Measurements from ENCODE around the gene MPRIP.

MPRIP gene

DNA sequence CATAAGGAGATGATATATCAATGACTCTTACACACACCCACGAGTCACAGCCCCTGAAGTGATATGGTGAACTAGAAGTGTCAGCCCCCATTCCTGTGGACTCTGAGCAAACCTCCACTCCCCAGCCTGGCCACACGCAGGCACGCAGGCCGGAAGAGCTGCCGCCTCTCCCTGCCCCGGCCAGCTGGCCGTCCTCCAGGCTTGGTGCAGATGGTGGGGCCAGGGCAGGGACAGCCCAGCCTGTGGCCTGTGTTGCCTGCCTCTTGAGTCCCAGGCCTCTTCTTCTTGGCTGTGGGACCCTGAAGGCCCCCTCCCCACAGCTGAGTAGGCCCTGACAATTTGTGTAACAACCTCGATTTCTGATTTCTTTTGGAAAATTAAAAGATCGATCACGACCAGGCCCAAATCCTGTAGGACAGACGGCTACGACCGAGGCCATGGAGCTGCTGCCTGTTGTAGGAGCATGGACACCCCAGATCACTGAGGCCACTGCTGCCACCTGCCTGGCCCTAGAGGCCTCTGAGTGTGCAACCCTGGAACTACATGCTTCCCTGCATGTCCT is 10.0 kb upstream of the MPRIP start:
- DNase-seq, result no peak

DNA sequence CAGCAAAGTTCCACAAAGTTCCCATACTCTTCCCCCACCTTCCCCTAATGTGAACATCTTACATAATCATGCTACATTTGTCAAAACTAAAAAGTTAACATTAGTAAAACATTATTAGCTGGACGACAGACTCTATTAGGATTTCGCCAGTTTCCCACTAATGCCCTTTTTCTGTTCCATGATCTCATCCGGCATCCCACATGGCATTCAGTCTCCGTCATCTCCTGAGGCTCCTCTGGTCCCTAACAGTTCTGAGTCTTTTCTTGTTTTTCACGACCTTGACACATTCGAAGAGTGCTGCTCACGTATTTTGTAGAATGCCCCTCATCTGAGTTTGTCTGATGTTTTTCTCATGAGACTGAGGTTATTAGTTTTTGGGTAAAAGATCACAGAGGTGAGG is 8.8 kb upstream of the MPRIP start:
- DNase-seq, result no peak

DNA sequence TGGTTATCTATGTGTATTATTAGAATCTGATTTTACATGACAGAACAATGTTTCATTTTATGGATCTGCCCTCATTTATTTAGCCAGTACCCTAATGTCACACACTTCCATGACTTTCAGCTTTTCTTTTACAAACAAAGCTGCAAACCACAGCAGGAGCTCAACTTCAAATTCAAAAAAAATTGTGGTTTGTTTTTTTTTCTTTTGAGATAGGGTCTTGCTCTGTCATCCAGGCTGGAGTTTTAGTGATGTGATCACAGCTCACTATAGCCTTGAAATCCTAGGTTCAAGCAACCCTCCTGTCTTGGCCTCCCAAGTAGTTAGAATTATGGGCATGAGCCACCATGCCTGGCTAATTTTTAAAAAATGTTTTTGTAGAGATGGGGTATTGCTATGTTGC is 8.2 kb upstream of the MPRIP start:
- DNase-seq, result no peak

DNA sequence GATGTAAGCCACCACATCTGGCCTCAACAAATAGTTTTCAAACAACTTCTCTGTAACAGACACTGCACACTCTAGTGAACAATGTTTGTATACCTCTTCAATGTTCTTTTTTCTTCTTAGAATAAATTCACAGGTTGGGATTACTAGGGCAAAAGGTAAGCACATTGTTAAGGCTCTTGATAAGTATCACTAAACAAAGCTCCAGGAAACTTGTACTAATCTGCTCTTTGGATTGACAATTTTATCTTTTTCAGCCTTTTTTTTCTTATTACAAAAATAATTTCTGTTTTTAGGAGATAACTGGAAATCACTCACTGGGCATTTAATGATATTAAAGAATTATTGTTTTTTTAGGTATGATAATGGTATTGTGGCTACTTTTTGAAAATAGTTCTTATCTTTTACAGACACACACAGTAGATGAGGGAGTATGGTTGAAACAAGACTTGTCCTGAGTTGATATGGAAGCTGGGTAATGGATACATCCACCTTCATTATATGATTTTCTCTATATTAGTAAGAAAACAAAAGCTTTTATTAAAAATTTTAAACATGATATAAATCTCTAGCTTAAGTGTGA is 7.7 kb upstream of the MPRIP start:
- no peak for DNase-seq

DNA sequence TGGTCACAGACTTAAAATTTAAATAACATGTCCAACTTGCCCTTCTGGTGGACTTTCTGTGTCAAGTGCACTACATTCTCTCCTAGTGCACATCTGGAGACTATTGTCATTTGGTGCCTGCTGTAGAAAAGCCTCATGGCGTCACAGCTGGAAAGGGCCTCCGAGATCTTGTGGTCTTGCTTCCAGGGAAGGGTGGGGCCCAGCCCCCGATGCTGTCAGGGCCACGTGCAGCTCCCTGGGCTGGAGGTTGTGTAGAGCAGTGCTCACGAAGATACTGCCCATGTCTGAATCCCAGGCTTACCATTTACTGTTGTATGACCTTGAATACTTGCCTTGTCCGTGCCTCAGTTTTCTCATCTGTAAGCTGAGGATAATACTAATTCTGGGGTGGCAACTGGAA is 6.8 kb upstream of the MPRIP start:
- no peak for DNase-seq

DNA sequence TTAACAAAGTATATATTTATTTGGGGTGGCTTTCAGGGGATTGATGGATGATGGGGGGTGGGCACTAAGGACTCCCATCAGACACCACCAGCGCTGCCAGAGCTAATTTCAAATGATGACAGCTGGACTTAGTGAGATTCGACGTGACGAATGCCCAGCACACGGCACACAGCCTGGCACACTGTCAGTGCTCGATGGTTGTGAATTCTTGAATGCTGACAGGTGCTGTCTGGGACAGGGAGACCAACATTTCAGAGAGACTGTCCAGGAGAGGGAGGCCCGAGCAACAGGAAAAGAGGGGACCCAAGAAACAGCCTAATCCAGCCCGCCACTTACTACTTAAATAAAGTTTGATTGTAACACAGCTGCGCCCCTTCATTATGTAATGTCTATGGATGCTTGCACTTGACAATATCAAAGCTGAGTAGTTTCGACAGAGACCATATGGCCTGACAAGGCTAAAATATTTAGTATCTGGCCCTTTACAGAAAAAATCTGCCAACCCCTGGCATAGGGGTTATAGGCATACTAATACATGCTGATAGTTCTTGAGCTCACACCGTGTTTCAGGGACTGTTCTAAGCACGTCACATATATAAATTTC is 6.2 kb upstream of the MPRIP start:
- DNase-seq, result no peak

DNA sequence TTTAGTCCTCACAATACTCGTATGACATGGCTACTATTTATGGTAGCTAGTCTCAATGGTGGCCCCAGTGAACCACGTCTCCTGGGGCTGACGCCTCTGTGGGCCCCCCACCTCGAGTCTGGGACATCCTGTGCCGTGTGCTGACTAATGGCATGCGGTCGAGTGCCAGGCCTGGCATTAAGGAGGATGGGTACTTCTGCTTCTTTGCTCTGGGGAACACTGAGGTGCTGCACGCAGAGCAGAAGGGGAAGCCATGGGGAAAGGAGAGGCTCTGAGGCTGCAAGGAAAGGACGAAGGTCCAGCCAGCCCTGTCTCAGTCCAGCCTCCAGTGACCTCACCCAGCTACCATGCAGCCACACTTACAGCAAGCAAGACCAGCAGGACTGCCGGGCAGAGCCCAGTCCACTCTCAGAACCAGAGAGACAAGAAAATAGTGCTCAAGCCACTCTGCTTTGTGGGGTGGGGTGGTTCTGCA is 5.7 kb upstream of the MPRIP start:
- DNase-seq, result no peak

DNA sequence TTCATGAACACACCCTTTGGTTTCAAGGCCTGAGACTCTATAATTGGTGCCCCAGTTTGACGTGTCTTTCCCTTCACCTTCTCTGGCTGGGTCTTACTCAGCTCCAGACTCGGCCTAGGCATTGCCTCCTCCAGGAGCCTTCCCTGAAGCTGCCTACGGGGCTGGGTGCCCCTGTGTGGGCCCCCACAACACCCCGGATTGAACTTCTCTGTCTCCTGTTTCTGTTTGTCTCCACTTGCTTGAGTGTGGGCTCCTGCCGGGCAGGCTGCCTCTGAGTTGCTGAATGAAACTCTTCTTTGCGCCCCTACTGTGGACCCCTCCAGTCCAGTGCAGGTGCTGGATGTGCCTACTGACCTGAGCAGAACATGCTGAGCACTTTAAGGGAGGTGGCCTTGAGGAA is 2.3 kb upstream of the MPRIP start:
- DNase-seq, result no peak

DNA sequence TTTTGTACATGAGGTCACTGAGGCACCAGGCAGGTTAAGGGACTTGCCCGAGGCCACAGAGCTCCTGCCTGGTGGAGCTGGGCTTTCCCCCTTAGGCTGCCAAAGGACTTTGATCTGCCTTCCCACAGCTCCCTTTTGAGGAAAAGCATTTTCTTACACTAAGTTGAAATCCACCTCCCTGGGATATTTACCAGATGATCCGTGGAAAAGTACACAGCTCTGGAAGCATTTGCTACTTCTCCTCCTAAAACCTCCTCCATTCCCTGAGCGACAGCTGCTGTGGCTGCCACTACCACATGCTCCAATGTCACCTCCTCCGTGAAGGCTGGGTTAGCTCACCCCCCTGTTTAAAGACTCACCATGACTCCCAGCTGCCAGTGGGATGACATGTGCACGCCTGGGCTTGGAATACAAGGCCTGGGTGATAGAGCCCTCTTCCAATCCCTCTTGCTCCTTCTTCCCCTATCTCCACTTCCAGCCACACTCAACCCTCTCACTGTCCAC is 1.2 kb upstream of the MPRIP start:
- DNase-seq, result peak; percentile 79

DNA sequence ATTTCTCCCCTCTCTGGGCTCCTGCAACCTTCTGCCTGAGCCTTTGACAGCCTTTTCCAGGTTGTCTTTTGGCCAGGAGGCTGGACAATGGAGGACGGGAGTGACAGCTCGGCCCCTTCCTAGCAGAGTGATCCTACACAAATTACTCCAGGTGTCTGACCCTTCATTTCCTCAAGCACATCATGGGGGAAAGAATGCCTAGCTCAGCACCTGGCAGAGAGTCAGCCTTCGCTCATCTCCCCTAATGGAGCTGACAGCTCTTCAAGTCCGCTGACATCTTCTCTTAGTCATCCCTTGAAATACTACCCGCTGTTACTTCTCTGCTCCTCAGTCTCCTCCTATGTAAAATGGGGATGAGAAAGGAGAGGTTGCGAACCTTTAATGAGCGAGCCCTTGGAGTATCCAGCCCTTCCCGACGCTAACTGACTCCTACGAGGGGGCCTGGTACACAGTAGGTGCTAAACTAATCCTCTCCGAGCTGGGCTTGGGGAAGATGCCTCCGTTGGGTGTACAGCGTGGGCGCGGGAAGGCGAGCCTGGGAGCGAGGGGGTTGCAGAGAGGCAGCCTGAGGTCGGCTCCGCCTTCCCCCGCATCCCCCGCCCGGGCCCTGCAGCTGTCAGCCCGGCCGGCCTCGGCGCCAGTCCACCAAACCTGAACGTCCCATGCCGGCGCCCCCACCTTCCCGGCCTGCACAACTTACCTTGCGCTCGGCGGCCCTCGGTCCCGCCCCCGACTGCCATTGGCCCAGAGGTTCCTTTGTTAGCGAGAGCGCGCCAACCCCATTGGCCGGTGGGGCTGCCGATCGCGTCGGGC is 480 bp upstream of the MPRIP start:
- DNase-seq, result peak; percentile 95

DNA sequence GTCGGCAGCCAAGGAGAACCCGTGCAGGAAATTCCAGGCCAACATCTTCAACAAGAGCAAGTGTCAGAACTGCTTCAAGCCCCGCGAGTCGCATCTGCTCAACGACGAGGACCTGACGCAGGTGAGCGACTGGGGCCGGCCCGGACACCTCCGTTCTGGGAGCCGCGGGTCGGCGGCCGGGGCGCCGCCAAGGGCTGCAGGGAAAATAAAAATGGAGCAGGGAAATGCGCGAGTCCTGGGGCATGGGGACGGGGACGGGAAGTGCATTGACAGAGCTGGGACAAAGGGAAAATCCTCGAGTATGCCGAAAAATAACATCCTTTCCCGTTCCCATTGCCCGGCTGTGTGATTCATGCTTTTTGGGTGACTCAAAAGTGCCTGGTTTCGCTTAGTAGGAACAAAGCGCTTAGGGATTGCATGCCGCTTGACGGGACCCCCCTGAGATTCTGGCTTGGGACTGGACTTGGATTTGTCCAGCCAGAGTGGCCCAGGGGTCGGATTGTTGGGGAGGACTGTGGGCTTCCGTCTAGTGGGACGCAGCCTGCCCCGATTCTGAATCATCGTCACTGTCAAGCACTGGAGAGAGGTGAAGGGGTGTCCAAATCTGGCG is 699 bp downstream of the MPRIP start:
- DNase-seq, result no peak

DNA sequence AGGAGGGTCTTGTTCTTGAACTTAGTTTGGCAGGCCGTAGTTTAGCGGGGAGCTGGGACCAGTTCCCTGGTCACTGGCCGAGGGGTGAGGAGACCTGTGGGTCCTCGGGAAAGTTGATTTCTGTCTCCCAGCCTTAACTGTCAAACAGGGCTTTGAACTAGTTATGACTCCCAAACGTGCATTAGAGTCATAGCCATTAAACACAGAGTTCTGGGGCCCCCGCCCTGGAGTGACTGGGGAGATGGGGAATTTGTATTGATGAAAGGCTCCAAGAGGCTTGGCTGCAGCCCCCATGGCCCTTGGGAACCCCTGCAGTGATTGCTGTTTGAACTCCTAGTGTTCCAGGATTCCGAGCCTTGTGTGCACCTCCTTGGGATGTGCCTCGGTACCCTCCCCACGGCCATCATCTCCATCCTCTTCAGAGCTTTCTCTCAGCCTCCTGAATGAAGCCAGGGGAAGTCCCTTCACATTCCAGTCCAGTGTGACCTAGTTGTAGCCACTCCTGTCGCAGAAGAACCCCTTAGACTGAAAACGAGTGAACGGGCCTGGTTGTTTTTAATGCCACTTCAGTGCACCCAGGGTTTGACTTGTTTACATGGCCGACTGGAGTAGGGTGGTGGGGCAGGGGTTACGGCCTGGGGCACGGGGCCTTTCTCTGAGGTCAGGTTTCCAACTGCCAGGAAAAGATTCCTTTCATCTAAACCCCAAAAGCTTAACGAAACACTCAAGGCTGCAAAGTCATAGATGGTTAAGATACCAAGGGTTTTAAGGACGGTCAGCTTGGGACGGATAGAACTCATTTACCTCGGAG is 1.4 kb downstream of the MPRIP start:
- no peak for DNase-seq

DNA sequence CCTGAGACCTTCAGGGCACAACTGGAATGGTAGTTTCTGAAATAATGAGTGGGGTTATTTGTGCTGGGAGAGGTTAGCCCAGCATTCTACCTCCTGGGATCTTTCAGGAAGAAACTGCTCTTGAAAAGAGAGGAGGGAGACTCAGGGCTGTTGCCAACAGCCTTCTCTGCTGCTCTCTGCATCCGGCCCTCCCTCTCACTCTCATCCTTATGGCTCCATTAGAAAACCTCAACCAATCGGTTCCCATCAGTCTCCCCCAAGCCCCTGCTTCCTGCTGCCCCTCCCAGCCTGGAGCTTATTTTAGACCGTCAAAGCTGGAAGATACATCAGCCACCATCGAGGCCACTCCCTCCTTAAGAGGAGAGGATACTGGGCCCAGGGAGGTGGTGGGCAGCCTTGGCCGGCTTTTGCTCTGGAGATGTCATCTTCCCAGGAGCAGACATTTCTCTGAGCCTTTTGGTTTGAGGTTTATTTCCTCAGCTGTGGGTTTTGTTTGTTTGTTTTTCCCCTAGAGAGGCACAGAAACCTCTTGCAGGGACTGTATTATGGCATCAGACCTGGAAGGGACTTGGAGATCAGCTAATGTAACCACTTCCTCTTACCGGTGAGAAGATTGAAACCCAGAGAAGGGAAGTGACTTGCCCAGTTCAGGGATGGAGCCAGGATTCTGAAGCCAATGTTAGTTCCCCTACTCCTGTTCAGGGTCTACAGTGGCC is 2.7 kb downstream of the MPRIP start:
- no peak for DNase-seq

DNA sequence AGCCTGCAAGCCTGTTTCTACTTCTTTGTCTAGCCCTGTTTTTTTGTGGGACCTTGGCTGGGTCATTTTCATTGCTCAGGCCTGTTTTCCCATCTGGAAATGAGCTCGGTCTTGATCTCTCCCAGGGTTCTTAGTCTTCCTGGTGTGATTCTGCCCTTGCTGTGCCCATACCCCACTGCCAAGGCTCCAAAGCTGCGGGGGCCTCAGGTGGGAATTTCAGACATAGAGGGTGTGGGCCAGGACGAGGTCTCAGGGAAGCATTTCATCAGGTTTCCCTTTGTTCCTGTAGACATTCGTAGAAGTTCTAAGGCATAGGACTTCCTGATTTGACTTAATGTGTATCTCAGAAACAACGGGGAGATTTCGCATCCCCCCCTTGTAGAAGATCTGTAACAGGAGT is 5.8 kb downstream of the MPRIP start:
- DNase-seq, result no peak

DNA sequence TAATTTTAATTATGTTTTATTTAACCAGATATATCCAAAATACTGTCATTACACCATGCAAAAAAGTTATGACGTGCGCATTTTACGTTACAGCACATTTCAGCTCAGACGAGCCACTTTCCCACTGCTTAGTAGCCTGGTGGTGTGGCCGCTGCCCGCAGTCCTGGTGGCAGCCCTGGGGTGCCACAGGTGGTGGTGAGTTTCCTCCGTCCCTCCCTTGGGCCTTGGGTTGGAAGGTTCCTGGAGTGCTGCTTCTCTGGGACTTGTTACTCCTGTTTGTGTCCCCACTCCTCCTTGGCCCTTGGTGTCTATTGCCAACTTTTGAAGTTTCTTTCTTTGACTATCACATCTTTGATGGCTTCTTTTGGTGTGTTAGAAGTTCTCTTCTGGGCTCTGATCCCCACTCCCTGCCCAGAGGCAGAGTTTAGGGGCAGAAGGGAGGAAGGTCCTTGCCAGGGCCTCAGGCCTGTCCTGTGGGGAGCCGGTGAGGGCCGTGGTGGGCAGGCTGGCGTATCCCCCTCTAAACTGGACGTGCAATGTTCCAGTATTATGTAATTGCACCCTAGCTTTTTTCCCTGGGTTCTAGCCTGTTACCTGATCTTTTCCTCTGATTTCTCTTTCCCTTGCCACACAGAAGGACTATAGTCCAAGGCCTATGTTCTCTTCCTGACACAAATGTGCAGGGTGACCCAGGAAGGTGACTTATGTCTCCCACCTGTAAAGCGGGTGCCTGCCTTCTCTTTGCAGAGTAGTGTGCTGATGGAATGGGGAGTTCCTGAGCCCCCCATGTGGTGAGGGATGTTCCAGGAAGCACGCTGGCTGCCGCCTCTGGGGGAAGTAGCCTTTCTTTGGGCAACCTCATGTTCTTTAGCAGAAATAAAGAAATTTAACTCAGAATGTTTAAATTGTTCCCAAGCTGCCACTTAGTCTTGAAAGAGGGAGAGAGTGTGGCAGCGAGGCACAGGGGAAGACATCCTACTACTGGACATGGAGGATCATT is 8.4 kb downstream of the MPRIP start:
- DNase-seq, result no peak

DNA sequence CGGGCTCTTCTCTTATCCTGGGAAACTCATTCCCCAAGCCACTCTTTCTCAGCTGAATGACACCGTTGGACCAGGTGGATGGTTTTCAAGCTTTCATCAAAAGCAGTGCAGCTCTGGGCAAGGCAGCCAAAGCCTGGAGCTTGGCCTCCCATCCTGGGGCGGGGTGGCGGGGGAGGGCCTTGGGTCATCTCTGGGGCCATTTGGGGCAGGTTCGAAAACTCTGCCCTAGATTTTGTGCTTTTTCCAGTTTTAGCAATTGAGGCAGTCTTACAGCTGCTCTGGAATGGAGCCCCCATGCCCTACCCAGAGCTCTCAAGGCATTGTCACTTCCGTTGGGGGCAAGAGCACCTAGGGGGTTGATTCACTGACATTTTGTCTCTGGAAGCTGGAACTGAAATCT is 9.1 kb downstream of the MPRIP start:
- no peak for DNase-seq

DNA sequence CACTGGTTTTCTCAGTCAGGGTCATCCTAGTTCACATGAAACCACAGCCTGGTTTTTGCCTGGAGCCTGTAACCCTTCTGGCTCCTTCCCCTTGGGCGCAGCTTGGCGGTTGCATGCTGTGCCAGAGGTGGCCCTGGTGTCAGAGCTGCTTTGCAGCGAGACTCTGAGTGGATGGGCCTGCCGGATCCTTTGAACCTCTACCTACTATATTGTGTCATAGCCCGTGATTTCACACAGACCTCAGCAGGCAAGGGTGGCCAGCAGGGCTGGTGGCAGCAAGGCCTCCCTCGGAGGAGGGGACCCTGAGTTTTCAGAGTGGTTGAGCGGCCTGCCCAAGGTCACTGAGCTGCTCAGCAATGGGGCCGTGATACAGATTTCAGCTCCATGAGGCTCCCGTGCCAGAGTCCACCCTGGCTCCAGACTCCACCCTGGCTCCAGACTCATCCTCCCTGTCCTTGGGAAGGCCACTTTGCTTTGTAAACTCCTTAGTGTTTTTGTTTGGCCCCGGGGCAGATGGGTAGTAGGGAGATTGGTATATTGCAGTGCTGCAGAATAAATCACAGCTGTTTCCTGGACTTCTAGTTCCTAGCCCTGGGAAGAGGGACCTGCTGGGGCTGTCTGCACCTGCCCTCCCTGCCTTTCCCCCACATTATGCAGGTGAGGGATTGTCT is 9.7 kb downstream of the MPRIP start:
- no peak for DNase-seq

DNA sequence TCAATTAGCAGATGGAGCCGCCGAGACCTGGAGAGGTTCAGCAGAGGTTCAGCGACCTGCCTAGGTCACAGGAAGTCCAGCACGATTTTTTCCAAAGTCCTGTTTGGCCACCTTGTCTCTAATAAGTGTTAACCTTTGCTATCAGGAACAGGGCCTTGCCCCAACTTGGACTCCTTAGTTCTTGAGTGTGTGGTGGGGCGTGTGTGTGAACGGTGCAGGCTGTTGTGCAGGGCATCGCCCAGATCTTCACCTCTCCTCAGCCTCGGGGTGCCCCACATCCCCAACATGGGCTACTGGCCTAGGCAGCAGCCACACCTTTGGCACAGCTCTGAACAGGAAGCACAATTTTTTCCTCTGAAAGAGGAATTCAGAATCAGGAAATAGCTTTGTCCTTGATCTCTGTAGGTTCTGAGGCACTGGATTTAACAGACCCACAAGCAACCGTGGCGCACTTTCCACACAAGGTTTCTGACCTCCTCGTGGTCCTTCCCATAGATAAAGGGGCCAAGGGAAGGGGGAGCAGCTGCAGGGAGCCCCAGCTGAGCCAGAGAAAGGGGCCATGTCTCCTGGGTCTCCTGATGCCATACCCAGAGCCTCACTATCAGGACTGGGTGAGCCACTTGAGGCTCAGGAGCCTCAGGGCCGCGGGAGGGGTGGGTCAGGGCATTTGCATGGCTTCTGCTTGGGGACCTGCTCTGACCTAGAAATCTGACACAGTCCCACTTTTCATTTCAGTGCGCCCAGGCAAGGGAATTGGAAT is 10.4 kb downstream of the MPRIP start:
- DNase-seq, result no peak

All from NCI-H2171 (cell line).